ENCODE data around the gene POLR1G.

Gene POLR1G

DNA sequence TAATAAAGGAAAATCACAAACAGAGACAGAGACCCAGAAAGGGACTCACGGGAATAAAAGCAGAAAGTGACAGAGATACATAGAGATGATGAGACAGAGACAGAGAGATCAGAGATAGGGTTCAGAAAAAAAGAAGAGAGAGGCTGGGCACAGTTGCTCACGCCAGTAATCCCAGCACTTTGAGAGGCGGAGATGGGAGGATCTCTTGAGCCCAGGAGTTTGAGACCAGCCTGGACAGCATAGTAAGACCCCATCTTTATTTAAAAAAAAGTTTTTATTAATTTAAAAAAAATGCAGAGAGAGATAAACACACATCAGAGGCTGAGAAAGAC lies 41.9 kb downstream of the POLR1G start:
- FAIRE-seq (no peak), DNase-seq (ENCODE audit: insufficient read length, low spot score) (no peak)
- no peak for TF ChIP-seq CTCF (IDR thresholded peaks at IDR 0.05; ENCODE audit: insufficient read depth, missing control alignments)

DNA sequence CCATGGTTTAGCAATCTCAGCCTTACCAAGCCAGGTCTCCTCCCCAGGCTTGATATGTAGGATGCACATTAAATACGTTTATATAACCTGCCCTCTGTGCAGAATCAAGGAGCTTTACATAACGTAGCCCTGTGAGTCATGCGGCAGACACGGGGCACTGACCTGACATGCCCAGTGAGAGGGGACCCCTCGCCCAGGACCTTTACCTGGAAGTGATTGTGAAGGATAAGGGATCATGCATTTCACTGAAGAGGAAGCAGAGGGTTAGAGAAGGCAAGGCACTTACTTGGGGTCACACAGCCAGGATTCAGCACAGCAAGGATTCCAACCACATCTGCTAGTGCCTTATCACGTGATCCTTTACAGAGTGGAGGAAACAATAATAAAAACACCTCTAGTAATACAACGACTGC lies 42.4 kb downstream of the POLR1G start:
- no peak for TF ChIP-seq CTCF (IDR thresholded peaks at IDR 0.05; ENCODE audit: insufficient read depth, missing control alignments)
- no peak for FAIRE-seq

DNA sequence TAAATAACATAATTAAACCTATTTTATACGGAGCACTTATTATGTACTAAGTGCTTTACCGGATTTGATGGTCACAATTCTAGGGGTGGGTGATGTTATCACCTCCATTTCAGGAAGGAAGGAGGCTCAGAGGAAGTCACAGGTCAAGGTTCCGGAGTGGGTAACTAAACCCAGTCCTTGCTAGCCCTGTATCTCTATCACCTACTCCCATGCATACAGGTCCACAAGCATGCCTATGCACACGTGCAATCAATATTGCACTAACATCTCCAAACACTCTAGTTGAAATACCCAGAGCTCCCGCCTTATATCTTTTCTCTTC lies 43.5 kb downstream of the POLR1G start:
- no peak for DNase-seq (ENCODE audit: insufficient read length, low spot score)
- FAIRE-seq = no peak
- TF ChIP-seq CTCF (IDR thresholded peaks at IDR 0.05; ENCODE audit: insufficient read depth, missing control alignments) = no peak

More for the DNA sequence above, 42.4 kb downstream of the POLR1G start:
- no peak for DNase-seq (ENCODE audit: insufficient read length, low spot score)

DNA sequence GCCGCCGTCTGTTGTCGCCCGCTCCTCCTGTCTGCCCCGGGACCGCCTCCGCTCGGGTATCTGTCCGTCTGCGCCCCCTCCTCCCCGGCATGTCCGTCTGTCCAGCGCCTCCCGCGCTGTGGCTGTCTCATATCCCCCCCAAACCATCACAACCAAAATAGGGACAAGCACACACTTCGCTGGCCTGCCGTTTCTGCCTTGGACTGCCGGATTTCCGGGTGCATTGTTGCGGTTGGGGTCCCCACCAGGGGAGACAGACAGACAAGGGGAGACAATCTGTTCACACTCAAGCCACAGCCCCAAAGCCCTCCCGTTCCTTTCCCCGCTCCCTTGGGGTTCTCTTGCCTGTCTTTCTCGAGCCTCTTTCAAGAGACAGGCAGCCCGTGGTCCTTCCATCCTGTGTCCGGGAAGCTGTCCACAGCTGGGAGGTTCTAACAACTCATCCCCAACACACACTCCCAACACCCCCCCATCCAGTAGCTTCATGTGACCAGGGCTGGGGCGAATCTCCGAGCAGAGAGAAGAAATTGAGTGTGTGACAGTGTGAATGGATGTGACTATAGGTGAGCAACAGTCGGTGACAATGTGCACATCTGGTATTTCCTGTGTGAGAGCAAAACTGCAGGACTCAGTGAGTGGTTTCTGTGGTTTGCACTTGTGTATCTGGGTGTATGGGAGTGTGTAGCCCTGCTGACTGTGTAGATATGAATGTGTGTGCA lies 44.8 kb downstream of the POLR1G start:
- no peak for FAIRE-seq
- TF ChIP-seq CTCF (IDR thresholded peaks at IDR 0.05; ENCODE audit: insufficient read depth, missing control alignments) = no peak
- DNase-seq (ENCODE audit: insufficient read length, low spot score) = no peak

DNA sequence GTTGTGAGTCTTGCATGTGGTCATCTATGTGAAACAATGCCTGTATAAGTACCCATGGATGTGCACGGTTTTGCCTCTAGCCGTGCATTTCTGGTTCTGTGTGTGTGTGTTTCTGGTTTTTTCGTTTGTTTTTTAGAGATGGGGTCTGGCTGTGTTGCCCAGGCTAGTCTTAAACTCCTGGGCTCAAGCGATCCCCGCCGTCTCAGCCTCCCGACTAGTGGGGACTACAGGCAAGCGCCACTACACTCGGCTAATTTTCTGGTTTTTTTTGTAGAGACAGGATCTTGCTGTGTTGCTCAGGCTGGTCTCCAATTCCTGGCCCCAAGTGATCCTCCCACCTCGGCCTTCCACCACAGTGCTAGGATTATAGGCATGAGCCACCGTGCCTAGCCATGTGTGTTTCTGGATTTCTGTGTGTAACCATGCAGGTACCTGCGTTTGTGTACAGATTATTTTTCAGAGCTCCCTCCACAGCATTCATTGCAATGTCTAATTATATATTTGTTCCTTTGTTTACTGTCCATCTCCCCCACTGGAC lies 45.5 kb downstream of the POLR1G start:
- DNase-seq (ENCODE audit: insufficient read length, low spot score) (no peak), FAIRE-seq (no peak)
- TF ChIP-seq CTCF (IDR thresholded peaks at IDR 0.05; ENCODE audit: insufficient read depth, missing control alignments) = no peak

DNA sequence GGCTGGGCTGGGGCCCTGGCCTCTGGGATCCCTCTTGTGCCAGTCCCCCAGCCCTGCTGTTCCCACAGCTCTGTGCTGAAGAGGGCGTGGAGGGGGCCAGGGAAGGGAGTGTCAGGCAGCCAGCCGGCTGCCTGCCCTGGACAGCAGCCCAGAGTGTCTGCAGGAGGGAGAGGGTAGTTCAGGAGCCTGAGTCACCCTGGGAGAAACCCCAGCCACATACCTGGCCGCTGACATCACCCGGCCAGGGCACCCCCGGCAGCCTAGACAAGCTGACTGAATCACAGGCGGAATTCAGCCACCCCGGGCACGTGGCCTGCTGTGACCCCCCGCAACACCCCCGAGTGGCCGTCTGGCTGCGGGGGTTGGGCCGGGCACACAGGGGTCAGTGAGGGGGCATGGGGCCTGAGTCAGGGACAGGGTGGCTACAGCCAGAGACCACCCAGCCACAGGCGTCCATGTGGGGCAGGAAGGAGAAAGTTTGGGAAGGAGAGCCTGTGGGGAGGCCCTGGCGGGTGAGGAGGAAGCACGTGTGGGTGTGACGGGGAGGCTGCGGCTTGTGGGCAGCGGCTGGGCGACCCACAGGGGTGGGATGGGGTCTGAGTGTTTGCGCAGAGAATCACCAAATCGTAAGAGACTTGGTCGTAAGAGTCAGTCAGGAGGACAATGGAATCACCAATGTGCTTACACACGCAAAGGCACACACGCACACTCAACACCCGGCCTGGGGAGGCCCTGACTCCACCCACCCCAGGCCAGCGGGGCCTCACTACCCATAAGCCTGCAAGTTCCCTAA lies 49.5 kb downstream of the POLR1G start:
- FAIRE-seq = no peak
- no peak for DNase-seq (ENCODE audit: insufficient read length, low spot score)
- no peak for TF ChIP-seq CTCF (IDR thresholded peaks at IDR 0.05; ENCODE audit: insufficient read depth, missing control alignments)

DNA sequence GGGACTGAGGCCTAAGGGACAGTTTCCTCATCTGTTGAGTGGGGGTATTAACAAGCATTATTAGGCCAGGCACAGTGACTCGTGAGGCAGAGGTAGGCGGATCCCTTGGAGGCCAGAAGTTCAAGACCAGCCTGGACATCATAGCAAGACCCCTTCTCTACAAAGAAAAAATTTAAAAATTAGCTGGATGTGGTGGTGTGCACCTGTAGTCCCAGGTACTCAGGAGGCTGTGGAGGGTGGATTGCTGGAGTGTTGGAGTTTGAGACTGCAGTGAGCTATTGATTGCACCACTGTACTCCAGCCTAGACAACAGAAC lies 50.0 kb downstream of the POLR1G start:
- DNase-seq (ENCODE audit: insufficient read length, low spot score) (no peak), FAIRE-seq (no peak)
- no peak for TF ChIP-seq CTCF (IDR thresholded peaks at IDR 0.05; ENCODE audit: insufficient read depth, missing control alignments)
